HG02763 (cell line): ENCODE measurements around the gene TSPAN1.
A peak's percentile ranks its signal among the peaks of the same experiment; 100 is the strongest.

Source experiments
- ATAC-seq: cut with Tn5 transposase; IDR thresholded peaks from one replicate; pipeline ENCODE4 v1.9.1; 2021; ENCODE audit warnings: mild to moderate bottlenecking, moderate library complexity; ENCODE audit not compliant: unreplicated experiment

The TSPAN1 gene

DNA sequence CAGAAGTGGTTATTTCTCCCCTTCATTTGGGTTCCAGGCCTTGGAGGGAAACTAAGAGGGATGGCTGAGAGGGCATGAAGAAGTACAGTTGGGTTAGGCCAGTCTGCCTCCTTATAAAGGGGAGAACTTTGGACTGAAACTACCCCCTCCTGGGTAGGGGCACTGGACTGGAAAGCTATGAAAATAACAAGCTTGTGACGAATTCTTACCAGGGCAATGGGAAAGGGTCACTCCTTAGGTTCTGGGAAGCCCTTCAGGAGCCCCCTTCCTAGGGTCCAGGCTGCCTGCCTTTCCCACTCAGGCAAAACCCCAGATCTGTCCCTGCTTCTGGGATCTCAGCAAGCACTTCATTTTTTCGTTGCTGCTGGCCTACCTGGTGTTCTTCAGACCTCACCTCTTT lies 11.2 kb downstream of the TSPAN1 start:
- ATAC-seq, result no peak

GRCh38 chr1:46187106-46187869 lies 12.4 kb downstream of the TSPAN1 start:
- no peak for ATAC-seq

DNA sequence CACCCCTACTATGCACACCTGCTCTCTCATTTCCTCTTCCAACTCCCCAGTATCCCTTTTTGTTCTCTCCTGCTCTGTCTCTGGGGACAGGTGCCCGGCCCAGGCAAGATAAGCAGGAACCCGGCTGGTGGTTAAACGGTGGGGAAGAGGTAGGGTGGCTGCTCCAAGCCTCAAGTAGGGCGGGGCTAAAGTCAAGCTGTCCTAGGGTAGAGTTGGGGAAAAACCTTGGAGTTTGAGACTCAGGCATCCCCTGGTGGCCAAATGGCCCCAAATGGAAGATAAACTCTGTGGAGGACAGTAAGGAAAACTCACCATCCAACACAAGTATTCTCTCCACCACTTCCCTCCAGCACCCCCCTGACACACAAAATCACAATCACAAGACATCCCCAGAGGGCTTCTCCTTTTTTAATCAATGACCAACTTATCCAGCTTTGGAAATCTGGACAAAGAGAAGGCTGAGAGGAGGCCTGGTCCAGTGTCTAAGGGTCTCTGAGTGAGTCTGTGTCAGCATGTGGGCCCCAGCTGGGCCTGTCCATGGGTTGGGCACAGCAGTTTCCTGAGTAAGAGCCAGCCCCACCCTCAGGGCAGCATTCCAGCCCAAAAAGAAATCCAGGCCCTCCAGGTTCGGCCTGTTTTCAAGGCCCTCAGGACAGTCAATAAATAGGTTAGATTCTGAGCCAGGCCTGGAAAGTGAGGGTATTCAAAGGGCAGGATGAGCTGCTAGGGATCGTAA lies 13.6 kb downstream of the TSPAN1 start:
- no peak for ATAC-seq

GRCh38 chr1:46190539-46190938 lies 15.7 kb downstream of the TSPAN1 start:
- ATAC-seq, result no peak

DNA sequence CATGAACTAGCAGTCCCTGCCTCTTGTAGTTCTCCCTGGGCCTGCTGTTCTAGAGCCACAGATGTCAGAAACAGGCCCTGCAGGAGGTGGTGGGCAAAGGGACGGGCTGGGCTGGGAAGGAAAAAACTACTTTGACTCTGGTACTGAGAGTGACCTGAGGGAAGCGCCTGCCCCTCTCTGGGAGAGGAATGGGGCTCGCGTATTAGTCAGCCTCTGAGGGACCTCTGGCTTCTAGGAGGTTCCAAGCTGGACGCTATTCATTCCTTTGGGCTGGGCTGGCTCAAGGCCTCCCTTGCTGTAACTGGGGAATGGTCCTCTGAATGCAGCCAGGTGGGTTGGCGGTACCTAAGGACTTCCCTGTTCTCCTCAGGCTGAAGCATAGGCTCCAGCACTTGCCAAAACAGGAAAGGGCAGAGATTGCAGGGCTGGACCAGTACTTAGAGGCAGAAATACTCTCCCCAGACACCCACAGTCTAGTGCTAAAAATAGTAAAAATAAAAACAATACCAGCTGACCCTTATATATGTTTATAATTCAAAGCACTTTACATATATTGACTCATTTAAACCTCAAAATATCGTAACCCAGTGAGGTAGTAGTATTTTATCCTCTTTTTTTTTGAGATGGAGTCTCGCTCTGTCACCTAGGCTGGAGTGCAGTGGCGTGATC lies 16.3 kb downstream of the TSPAN1 start:
- ATAC-seq, result no peak

- ATAC-seq, result no peak
These were observed 17.3 kb downstream of the TSPAN1 start for GRCh38 chr1:46192171-46192570.

DNA sequence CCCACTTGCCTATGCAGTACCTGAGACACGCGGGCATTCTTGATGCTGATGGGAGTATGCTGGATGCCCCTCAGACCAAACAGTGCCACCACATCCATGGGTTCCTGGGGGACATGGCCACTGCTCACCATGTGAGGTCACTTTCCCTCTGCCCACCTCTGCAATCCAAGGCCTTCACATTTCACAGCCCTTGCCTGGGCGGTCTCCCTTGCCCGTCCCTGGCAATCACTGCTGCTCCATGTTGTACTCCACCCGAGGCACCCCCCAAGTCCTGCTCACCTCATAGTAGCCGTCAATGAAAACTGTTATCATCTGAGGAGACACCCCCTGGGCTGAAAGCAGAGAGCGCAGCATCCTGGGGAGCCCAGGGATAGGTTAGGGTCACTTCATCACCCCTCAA lies 18.4 kb downstream of the TSPAN1 start:
- ATAC-seq, result no peak

DNA sequence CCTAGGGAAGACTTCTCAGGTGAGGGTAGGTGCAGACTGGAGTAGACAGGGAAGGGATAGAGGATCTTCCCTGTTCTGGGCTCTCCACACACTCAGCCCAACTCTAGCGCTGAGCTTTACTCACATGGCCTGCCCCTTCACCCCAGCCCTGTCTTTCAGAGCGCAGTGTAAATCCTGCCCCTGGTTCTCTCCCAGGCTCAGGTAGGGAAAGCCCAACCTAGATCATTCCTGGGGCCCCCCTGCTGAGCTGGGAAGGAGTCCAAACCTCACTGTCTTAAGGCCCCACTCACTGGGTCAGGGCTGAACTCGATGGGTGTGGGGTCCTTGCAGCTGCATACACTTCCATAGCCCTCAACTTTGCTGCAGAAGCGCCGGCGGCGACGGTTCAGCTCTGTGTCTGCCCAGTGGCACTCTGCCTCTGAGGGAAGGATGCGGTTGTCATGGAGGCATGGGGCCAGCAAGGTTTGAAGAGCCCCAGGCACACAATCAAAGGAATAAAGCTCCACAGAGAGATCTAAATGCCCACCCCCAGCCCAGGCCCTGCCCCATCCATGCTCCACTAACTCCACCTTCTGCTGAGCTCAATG lies 19.2 kb downstream of the TSPAN1 start:
- ATAC-seq, result no peak

- ATAC-seq, result no peak
These were observed 19.8 kb downstream of the TSPAN1 start for GRCh38 chr1:46194641-46195193.

GRCh38 chr1:46196609-46197008 lies 21.7 kb downstream of the TSPAN1 start:
- ATAC-seq, result no peak

DNA sequence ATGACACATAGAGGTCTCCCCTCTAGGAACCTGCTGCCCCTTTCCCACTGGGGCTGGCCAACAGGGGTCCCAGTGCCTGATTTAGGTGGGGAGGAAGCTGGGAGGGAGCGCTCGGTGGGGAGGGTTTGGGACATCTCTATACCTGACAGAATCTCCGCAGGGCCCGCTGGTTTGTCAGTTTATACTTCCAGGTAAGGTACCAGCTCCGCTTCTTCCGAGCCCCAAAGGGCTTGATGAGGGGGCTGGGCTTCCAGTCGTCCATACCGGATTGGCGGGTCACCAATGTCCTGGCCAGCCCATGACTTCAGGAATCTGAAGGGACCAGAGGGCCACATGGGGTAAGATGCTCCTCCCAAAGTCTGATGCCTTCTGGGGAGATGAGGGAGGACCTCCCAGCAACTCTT lies 22.7 kb downstream of the TSPAN1 start:
- ATAC-seq, result no peak

DNA sequence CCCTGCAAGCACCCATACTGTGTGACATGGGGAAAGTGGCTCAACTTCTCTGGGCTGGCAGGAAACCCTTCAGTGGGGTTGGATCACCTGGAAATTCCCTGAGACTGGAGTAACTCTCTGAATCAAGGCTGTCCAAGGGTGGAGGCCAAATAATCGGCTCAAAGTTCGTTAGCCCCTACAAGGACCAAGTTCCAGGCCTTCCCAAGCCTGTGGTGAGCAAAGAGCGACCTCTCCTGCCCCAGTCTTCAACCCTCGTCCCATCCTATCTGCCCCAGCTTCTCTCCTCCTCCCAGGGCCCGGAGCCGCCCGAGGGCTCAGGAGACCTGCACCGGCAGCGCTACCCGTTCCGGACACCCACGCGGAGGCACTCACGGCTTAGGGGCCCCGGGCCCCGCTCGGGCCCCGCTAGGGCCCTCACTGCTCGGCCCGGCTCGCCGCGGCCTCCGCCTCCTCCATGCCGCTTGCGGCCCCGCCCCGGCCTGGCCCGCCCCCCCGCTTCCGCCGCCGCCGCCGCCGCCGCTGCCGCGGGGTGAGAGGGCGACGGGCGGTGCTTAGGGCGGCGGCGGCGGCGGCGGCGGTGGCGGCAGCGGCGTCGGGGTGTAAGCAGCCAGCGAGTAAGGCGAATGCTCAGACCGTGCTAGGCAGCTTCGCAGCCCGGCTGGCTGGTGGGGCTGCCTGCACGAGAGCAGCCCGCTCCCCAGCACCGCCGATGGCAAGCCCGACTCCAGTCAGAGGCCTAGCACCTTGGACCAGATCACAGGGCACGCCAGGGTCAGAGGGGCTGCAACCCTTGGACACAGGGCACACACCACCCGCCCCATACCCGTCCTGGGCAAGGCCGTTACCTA lies 23.3 kb downstream of the TSPAN1 start, which contains the start of gene POMGNT1:
POMGNT1 (minus strand) TSS at position 471 of the 848 bp plus-strand sequence. CDS start 613 bp downstream, outside the sequence.
- ATAC-seq, result peak; percentile 85

- no peak for ATAC-seq
These were observed 24.4 kb downstream of the TSPAN1 start for GRCh38 chr1:46199233-46199749.

GRCh38 chr1:46203738-46204405 lies 29.0 kb downstream of the TSPAN1 start:
- ATAC-seq, result no peak

DNA sequence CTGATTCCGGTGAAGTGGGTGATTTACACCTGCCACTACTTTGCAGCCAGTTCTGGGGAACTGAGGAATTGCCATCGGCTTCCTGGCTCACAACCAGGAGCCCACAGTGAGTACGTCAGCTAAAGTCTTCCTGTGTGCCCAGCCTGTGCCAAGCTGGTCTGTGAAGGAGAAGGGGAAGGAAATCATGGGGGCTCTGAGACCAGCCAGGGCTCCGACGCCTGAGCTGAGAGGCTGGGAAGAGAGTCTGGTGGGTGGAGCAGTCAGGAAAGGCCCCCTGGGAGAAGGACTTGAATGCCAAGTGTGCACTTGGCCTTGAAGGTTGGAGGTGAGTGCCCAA lies 29.5 kb downstream of the TSPAN1 start:
- ATAC-seq, result no peak

- ATAC-seq, result no peak
These were observed 30.3 kb downstream of the TSPAN1 start for GRCh38 chr1:46205141-46205540.

- ATAC-seq, result no peak
These were observed 30.9 kb downstream of the TSPAN1 start for GRCh38 chr1:46205791-46206190.

- ATAC-seq, result no peak
These were observed 31.5 kb downstream of the TSPAN1 start for GRCh38 chr1:46206399-46206798.

DNA sequence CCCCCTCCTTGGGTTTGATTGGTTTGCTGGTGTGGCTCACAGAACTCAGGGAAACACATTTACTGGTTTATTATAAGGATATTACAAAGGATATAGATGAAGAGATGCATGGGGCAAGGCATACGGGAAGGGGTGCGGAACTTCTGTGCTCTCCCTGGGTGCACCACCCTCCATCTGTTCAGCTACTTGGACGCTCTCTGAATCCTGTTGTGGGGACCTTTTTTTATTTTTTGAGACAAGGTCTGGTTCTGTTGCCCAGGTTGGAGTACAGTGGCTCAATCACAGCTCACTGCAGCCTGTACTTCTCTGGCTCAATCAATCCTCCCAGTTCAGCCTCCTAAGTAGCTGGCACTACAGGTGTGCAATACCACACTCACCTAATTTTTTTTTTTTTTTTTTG lies 35.7 kb downstream of the TSPAN1 start:
- ATAC-seq, result no peak
